Coronary artery (tissue), 2 donors: Measurements from ENCODE around the gene ZDHHC22.

Experiments used
- DNase-seq: peaks from one replicate; pipeline ENCODE4 v3.0.0-alpha.2; 2017; ENCODE audit warnings: low spot score
- H3K27ac ChIP-seq, 2 donors: fragments of 200-600 bp; sonication (generic); one replicate each; pipeline ENCODE4 v1.5.1; 2016 to 2019
- H3K4me3 ChIP-seq: fragments of 200-600 bp; sonication (generic); 2 replicates; pipeline ENCODE4 v1.5.1; 2016; ENCODE audit warnings: mild to moderate bottlenecking, moderate library complexity
- CTCF ChIP-seq: fragments of 200-600 bp; sonication (generic); IDR thresholded peaks from one replicate; pipeline ENCODE4 v1.5.1; 2019; ENCODE audit warnings: antibody characterized with exemption

Gene ZDHHC22

GRCh38 chr14:77139022-77139421 is 2.6 kb downstream of the ZDHHC22 start:
- H3K4me3 ChIP-seq, result no peak overlapping the region

GRCh38 chr14:77133720-77134338 is 7.8 kb downstream of the ZDHHC22 start:
- DNase-seq, result peak; percentile 66
- H3K4me3 ChIP-seq, result no peak overlapping the region

More at GRCh38 chr14:77139022-77139421, 2.6 kb downstream of the ZDHHC22 start:
- no peak overlapping the region for H3K27ac ChIP-seq
- no peak for DNase-seq
- TF ChIP-seq CTCF, result no peak

GRCh38 chr14:77131871-77132486 is 9.6 kb downstream of the ZDHHC22 start:
- H3K4me3 ChIP-seq, result no peak overlapping the region
- H3K27ac ChIP-seq, result no peak overlapping the region
- DNase-seq, result peak; percentile 36
- TF ChIP-seq CTCF, result no peak

More at GRCh38 chr14:77133720-77134338, 7.8 kb downstream of the ZDHHC22 start:
- no peak overlapping the region for H3K27ac ChIP-seq
- TF ChIP-seq CTCF, result no peak

GRCh38 chr14:77131206-77131605 is 10.4 kb downstream of the ZDHHC22 start:
- Histone ChIP-seq H3K27ac (no peak overlapping the region), H3K4me3 (no peak overlapping the region)
- no peak for TF ChIP-seq CTCF
- DNase-seq, result no peak

GRCh38 chr14:77130386-77130785 is 11.2 kb downstream of the ZDHHC22 start:
- TF ChIP-seq CTCF, result no peak
- H3K4me3 ChIP-seq, result no peak overlapping the region
- peak; percentile 53 for DNase-seq

GRCh38 chr14:77128414-77128891 is 13.1 kb downstream of the ZDHHC22 start:
- no peak overlapping the region for H3K27ac ChIP-seq
- DNase-seq, result peak; percentile 24
- TF ChIP-seq CTCF, result no peak
- H3K4me3 ChIP-seq, result no peak overlapping the region

More at GRCh38 chr14:77130386-77130785, 11.2 kb downstream of the ZDHHC22 start:
- H3K27ac ChIP-seq, result no peak overlapping the region
